Psoas muscle (tissue), 8 donors: Measurements from ENCODE around the gene XAB2. TPM values are rescaled to one million over a fixed set of nuclear protein-coding genes. Genes with fewer than 3 reads are reported as not detected.

Experiments
- ATAC-seq, 4 donors: fragments of 200-7000 bp; cut with Tn5 transposase; one replicate each; pipeline ENCODE4 v1.9.1; 2020; ENCODE audit warnings: moderate library complexity in 3 of 4, mild to moderate bottlenecking in 2 of 4
- DNase-seq, 2 donors: peaks; one replicate each; pipeline ENCODE4 v3.0.0-alpha.2; 2020
- H3K27ac ChIP-seq: fragments of 200-600 bp; one replicate; pipeline ENCODE4 v1.8.0; 2022
- H3K27me3 ChIP-seq, 3 donors: fragments of 200-600 bp in 1 of 3; one replicate each; pipeline versions ENCODE4 v1.6.1 to v1.8.0; 2013 to 2022; ENCODE audit warnings: low read length in 2 of 3, mild to moderate bottlenecking in 2 of 3, moderate library complexity in 1 of 3; ENCODE audit not compliant: insufficient read depth in 3 of 3
- H3K36me3 ChIP-seq, 2 donors: fragments of 200-600 bp in 1 of 2; one replicate each; pipeline versions ENCODE4 v1.6.1 to v1.8.0; 2013 to 2022; ENCODE audit warnings: low read depth in 1 of 2, mild to moderate bottlenecking in 1 of 2, moderate library complexity in 1 of 2; ENCODE audit not compliant: insufficient read depth in 1 of 2
- H3K4me1 ChIP-seq: fragments of 200-600 bp; one replicate; pipeline ENCODE4 v1.8.0; 2022
- H3K4me3 ChIP-seq: fragments of 200-600 bp; one replicate; pipeline ENCODE4 v1.8.0; 2022; ENCODE audit warnings: mild to moderate bottlenecking
- H3K9me3 ChIP-seq: fragments of 200-600 bp; one replicate; pipeline ENCODE4 v1.8.0; 2022
- CTCF ChIP-seq: fragments of 200-600 bp; IDR thresholded peaks from one replicate; pipeline ENCODE4 v1.8.0; 2022; ENCODE audit warnings: antibody characterized with exemption
- WGBS, 3 donors: extraction: QIAGEN DNeasy Blood & Tissue Kit; methylation state at CpG; one replicate each; pipeline versions ENCODE4 v1.1.6 to v1.1.7; 2013; 5-methylcytosine and 5-hydroxymethylcytosine counted together
- intact Hi-C, 2 donors: fragments of 100-400 bp; cut with DNase I; formaldehyde crosslinking; loops; one replicate each; pipeline versions ENCODE4 v1.11.0 to v1.14.2; 2022
- polyA plus RNA-seq, 3 donors: library from polyadenylated mRNA; stranded (reverse); fragments of 200-250 nt; gene quantifications; one replicate each; pipeline ENCODE4 v1.2.3, GENCODE V29; 2013
- total RNA-seq, 4 donors: library from RNA; stranded (reverse); fragmentation: NEBNext Ultra II Directional in 2 of 4; extraction: Animal tissue kit (Norgen Biotek cat#: 25700) in 2 of 4; gene quantifications; one replicate each; pipeline versions ENCODE4 v1.2.1 to v1.2.4, GENCODE V29; 2021 to 2023
- donor health status: healthy with polysubstance abuse.
- donor health status: DM: no; HTN: no; CAD: no; lungs with moderate emphysema.
- donor health status: Bipolar disorder and iron deficiency.
- donor health status: healthy.
- donor health status: DM: yes; HTN: yes; CAD: no.
- donor health status: DM: no; HTN: no; CAD: no.
- donor health status: DM: no; HTN: no; CAD: no.
- donor health status: DM: yes; HTN: yes; CAD: no.

Gene XAB2
- total and polyA plus RNA-seq, 7 donors = 19.2 to 36.3 (median 24.1) TPM

DNA sequence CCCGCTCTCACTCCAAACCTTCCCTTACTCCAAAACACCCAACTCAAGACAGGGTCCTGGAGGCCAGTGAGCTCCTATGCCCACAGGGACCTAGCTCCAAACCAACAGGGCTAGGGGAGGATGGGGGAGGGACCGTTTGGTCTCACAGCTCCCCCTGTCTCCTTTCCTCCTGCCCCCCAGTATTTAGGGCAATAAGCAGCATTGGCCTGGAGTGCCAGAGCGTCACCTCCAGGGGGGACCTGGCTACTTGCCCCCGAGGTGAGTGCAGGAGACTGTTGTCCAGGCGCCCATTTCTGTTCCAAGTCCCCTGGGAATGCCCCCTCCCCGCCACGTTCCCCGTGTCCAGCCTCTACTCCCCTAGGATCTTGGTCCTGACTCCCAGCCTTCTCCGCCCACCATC is 40.3 kb upstream of the XAB2 start:
- no peak for DNase-seq
- WGBS, 3 donors = 19 to 21% (median 20%) methylated on average over 9 of the region's 9 CpGs
- Histone ChIP-seq H3K4me1 (no peaks in the 10 kb centered on the region), H3K27me3 (peaks cover 0 to 37% (median 19%) of the 10 kb centered on the region in 3 donors), H3K27ac (no peak overlapping the region), H3K9me3 (no peaks in the 10 kb centered on the region), H3K36me3 (no peaks in the 10 kb centered on the region), H3K4me3 (no peak overlapping the region)
- intact Hi-C loops = no loop called here
- TF ChIP-seq CTCF = no peak
- no peak for ATAC-seq

DNA sequence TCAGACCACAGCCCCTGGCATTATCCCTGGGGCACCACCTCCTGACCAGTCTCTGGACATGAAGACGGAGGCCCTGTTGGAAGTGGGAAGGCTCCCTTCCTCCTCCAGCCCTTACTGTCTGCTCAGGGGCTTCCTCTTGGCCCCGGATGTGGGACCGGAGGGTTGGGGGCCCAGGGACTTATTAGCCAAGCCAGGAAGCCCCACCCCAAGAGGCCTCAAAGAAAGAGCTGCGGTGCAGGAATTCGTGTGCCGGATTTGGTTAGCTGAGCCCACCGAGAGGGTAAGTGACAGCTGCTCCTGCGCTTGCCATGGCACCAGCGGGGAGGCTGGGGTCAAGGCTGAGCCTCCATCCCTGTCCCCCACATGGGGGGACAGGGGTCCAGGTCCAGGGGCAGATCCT is 39.5 kb upstream of the XAB2 start, which contains the start of gene RETN:
Gene RETN (plus strand): TSS at position 208 of the 400 bp plus-strand sequence. CDS start 278 bp downstream, outside the sequence.
- Histone ChIP-seq H3K4me3 (no peak within 1 kb of the TSS), H3K9me3 (no peaks in the 10 kb centered on the region), H3K36me3 (no peaks in the 10 kb centered on the region), H3K27me3 (peaks cover 0 to 37% (median 19%) of the 10 kb centered on the region in 3 donors), H3K27ac (no peak within 1 kb of the TSS), H3K4me1 (no peaks in the 10 kb centered on the region)
- TF ChIP-seq CTCF = no peak
- no peak for ATAC-seq
- intact Hi-C loops = no loop called here
- 62 to 70% (median 64%) methylated on average over 9 of the region's 9 CpGs for WGBS, 3 donors
- no peak for DNase-seq

DNA sequence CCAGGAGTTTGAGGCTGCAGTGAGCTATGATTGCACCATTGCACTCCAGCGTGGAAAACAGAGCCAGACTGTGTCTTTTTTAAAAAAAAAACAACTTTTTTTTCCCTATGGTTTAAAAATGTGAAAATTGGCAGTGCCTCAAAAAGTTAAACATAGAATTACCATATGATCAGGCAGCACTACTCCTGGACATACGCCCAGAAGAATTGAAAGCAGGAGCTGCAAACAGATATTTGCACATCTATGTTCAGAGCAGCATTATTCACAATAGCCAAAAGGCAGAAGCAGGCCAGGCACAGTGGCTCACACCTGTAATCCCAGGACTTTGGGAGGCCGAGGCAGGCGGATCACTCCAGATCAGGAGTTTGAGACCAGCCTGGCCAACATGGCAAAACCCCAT is 35.7 kb upstream of the XAB2 start:
- WGBS, 3 donors = 41 to 58% (median 44%) methylated on average over 4 of the region's 4 CpGs
- no peaks in the 10 kb centered on the region for H3K36me3 ChIP-seq
- no peak overlapping the region for H3K27ac ChIP-seq
- TF ChIP-seq CTCF = no peak
- no peaks in the 10 kb centered on the region for H3K4me1 ChIP-seq
- H3K27me3 ChIP-seq = peaks cover 0 to 11% (median 9%) of the 10 kb centered on the region in 3 donors
- no peak overlapping the region for H3K4me3 ChIP-seq
- H3K9me3 ChIP-seq = no peaks in the 10 kb centered on the region
- no peak for ATAC-seq
- DNase-seq = no peak
- intact Hi-C loops = no loop called here

- no peaks in the 10 kb centered on the region for H3K36me3 ChIP-seq
- no peak overlapping the region for H3K4me3 ChIP-seq
- TF ChIP-seq CTCF = no peak
- DNase-seq (no peak), ATAC-seq (no peak)
- peaks cover 0 to 2% (median under 1%) of the 10 kb centered on the region in 3 donors for H3K27me3 ChIP-seq
- intact Hi-C loops = loop anchor here in 1 of 2 donors (5.0 kb wide), 1 partner anchor 434 kb away; no protein-coding TSS in a partner anchor
- H3K27ac ChIP-seq = no peak overlapping the region
- H3K4me1 ChIP-seq = no peaks in the 10 kb centered on the region
- WGBS, 3 donors = 27 to 43% (median 34%) methylated on average over 7 of the region's 7 CpGs
- no peaks in the 10 kb centered on the region for H3K9me3 ChIP-seq
Measured at GRCh38 chr19:7663706-7664105, 34.4 kb upstream of the XAB2 start.

DNA sequence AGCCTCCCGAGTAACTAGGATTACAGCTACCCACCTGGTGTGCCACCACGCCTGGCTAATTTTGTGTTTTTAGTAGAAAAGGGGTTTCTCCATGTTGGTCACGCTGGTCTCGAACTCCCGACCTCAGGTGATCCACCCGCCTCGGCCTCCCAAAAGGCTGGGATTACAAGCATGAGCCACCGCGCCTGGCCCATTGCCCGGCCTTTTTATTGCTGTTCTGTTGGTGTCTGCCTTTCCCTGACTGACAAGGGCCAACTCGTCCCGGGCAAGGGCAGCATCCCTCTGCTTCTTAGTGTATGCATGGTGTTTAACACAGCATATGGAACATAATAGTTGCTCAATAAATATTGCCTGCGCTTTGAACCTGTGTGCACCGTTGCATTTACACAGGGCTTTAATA is 33.3 kb upstream of the XAB2 start:
- Histone ChIP-seq H3K27ac (no peak overlapping the region), H3K9me3 (no peaks in the 10 kb centered on the region), H3K4me1 (no peaks in the 10 kb centered on the region), H3K4me3 (no peak overlapping the region), H3K36me3 (no peaks in the 10 kb centered on the region), H3K27me3 (peaks cover 0 to 2% (median 0%) of the 10 kb centered on the region in 3 donors)
- TF ChIP-seq CTCF = no peak
- intact Hi-C loops = loop anchor here in 1 of 2 donors (5.0 kb wide), 1 partner anchor 435 kb away; no protein-coding TSS in a partner anchor
- no peak for ATAC-seq
- DNase-seq = no peak
- WGBS, 3 donors = 70 to 80% (median 77%) methylated on average over 14 of the region's 14 CpGs
